CD4-positive, alpha-beta memory T cell (primary cell): ENCODE data around the gene NDUFAF2. TPM values are rescaled to one million over a fixed set of nuclear protein-coding genes. Genes with fewer than 3 reads are reported as not detected.
"Not testable (repeated sequence)": the region's sequence is repeated elsewhere in the genome, so short reads cannot be mapped to it uniquely, and the experiment has no call there.

ENCODE experiments used
- CTCF ChIA-PET: fragments of 350-600 bp; sonication (Branson Sonifier 250); formaldehyde crosslinking; loops from one replicate; lab custom pipeline; 2021; ENCODE audit warnings: inconsistent platforms; ENCODE audit not compliant: partially characterized antibody; lab: Charles Lee
- POLR2A ChIA-PET: fragments of 350-600 bp; sonication (Branson Sonifier 250); formaldehyde crosslinking; loops from one replicate; lab custom pipeline; 2021; ENCODE audit not compliant: partially characterized antibody; lab: Charles Lee
- DNase-seq, 5 donors: peaks; one replicate each; pipeline versions ENCODE4 v3.0.0 to v3.0.0-alpha.2; 2020 to 2022; ENCODE audit warnings: mixed read lengths in 1 of 5
- H3K27ac ChIP-seq: one replicate; pipeline ENCODE4 v1.7.0; 2013; ENCODE audit warnings: low read depth, low read length
- H3K27me3 ChIP-seq: 2 replicates; pipeline ENCODE4 v1.7.0; 2013; ENCODE audit warnings: mild to moderate bottlenecking, low read length, moderate library complexity; ENCODE audit not compliant: insufficient read depth
- H3K36me3 ChIP-seq: 2 replicates; pipeline ENCODE4 v1.7.0; 2013; ENCODE audit warnings: mild to moderate bottlenecking, low read length, moderate library complexity; ENCODE audit not compliant: insufficient read depth
- H3K4me1 ChIP-seq: 2 replicates; pipeline ENCODE4 v1.7.0; 2013; ENCODE audit warnings: mild to moderate bottlenecking, low read length, moderate library complexity; ENCODE audit not compliant: insufficient read depth
- H3K4me3 ChIP-seq, 2 donors: one replicate each; pipeline ENCODE4 v1.7.0; 2013; ENCODE audit warnings: low read length in 2 of 2, mild to moderate bottlenecking in 1 of 2
- H3K9me3 ChIP-seq, 2 donors: one replicate each; pipeline ENCODE4 v1.7.0; 2013; ENCODE audit warnings: low read length in 2 of 2, control low read depth in 1 of 2; ENCODE audit not compliant: control insufficient read depth in 1 of 2
- H3K27ac Mint-ChIP-seq, 7 donors: one replicate each; pipeline ENCODE4 v1.8.0; 2020 to 2021; ENCODE audit warnings: mixed read lengths in 7 of 7, mild to moderate bottlenecking in 6 of 7, inconsistent platforms in 3 of 7, moderate library complexity in 3 of 7
- H3K27me3 Mint-ChIP-seq, 2 donors: one replicate each; pipeline ENCODE4 v1.8.0; 2020 to 2021; ENCODE audit warnings: mixed read lengths in 2 of 2
- H3K36me3 Mint-ChIP-seq, 2 donors: one replicate each; pipeline ENCODE4 v1.8.0; 2020 to 2021; ENCODE audit warnings: mixed read lengths in 2 of 2, inconsistent platforms in 1 of 2, mild to moderate bottlenecking in 1 of 2
- H3K4me1 Mint-ChIP-seq, 4 donors: one replicate each; pipeline ENCODE4 v1.8.0; 2020 to 2021; ENCODE audit warnings: mixed read lengths in 4 of 4, mild to moderate bottlenecking in 1 of 4
- H3K4me3 Mint-ChIP-seq, 8 donors: one replicate each; pipeline ENCODE4 v1.8.0; 2020 to 2021; ENCODE audit warnings: mixed read lengths in 8 of 8, mild to moderate bottlenecking in 7 of 8, moderate library complexity in 6 of 8, inconsistent platforms in 3 of 8
- H3K9me3 Mint-ChIP-seq, 8 donors: one replicate each; pipeline ENCODE4 v1.8.0; 2020 to 2021; ENCODE audit warnings: mixed read lengths in 8 of 8, mild to moderate bottlenecking in 5 of 8, inconsistent platforms in 3 of 8, moderate library complexity in 1 of 8
- intact Hi-C: fragments of 100-400 bp; cut with micrococcal nuclease; formaldehyde crosslinking; loops from one replicate; pipeline ENCODE4 v1.15.1; 2023
- polyA plus RNA-seq, 2 donors: library from polyadenylated mRNA; unstranded; fragments of 300-500 nt; fragmentation: Illumina TruSeq; gene quantifications; one replicate each; pipeline ENCODE4 v1.2.3, GENCODE V29; 2021
- total RNA-seq, 2 experiments: library from RNA; stranded (reverse); gene quantifications; one replicate each; pipeline ENCODE4 v1.2.3, GENCODE V29; 2021

NDUFAF2 gene
- total and polyA plus RNA-seq, 4 experiments from 2014 or later: 14.7 to 44.9 (median 24.8) TPM

DNA sequence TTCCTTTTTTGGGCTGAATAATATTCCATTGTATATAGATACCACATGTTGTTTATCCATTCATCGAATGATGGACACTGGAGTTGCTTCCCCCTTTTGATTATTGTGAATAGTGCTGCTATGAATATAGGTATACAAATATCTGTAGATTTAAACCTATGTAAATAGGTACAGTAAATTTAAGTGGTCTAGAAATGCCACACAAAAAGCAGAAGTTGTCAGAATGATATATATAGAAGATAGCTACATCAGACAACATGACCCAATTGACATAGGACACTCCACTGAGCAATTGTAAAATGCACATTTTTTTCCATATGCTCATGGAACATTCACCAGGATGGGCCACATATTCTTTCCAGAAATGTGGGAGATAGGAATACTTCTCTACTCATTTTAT lies 139.7 kb downstream of the NDUFAF2 start:
- Mint-ChIP-seq H3K27ac (no peak overlapping the region), H3K4me3 (no peak overlapping the region), H3K9me3 (peaks cover 0 to 4% (median 0%) of the 10 kb centered on the region in 8 donors), H3K27me3 (no peaks in the 10 kb centered on the region), H3K36me3 (peaks cover 36 to 49% of the 10 kb centered on the region in 2 donors), H3K4me1 (peaks cover 0 to 2% (median 0%) of the 10 kb centered on the region in 4 donors)
- POLR2A ChIA-PET: no interaction called here
- no peak overlapping the region for H3K27ac ChIP-seq
- H3K27me3 ChIP-seq: no peaks in the 10 kb centered on the region
- H3K4me3 ChIP-seq: no peak overlapping the region
- CTCF ChIA-PET: no interaction called here
- DNase-seq: no peak
- H3K9me3 ChIP-seq: no peaks in the 10 kb centered on the region
- no peaks in the 10 kb centered on the region for H3K36me3 ChIP-seq
- intact Hi-C loops: no loop called here
- no peaks in the 10 kb centered on the region for H3K4me1 ChIP-seq

GRCh38 chr5:61085885-61086284 lies 140.9 kb downstream of the NDUFAF2 start:
- Mint-ChIP-seq H3K9me3 (peaks cover 0 to 4% (median 0%) of the 10 kb centered on the region in 8 donors), H3K27me3 (no peaks in the 10 kb centered on the region), H3K4me3 (no peak overlapping the region), H3K27ac (no peak overlapping the region), H3K4me1 (no peaks in the 10 kb centered on the region), H3K36me3 (peaks cover 36 to 44% of the 10 kb centered on the region in 2 donors)
- ChIA-PET CTCF (no interaction called here), POLR2A (no interaction called here)
- intact Hi-C loops: no loop called here
- Histone ChIP-seq H3K9me3 (no peaks in the 10 kb centered on the region), H3K36me3 (no peaks in the 10 kb centered on the region), H3K4me1 (no peaks in the 10 kb centered on the region), H3K4me3 (no peak overlapping the region), H3K27ac (no peak overlapping the region), H3K27me3 (no peaks in the 10 kb centered on the region)
- no peak for DNase-seq

GRCh38 chr5:61087921-61088320 lies 142.9 kb downstream of the NDUFAF2 start:
- Histone ChIP-seq H3K36me3 (no peaks in the 10 kb centered on the region), H3K27ac (no peak overlapping the region), H3K4me1 (no peaks in the 10 kb centered on the region), H3K9me3 (no peaks in the 10 kb centered on the region), H3K27me3 (no peaks in the 10 kb centered on the region), H3K4me3 (no peak overlapping the region)
- ChIA-PET CTCF (no interaction called here), POLR2A (no interaction called here)
- H3K4me3 Mint-ChIP-seq: no peak overlapping the region
- peaks cover 38 to 48% of the 10 kb centered on the region in 2 donors for H3K36me3 Mint-ChIP-seq
- H3K4me1 Mint-ChIP-seq: no peaks in the 10 kb centered on the region
- H3K27ac Mint-ChIP-seq: no peak overlapping the region
- intact Hi-C loops: no loop called here
- peaks cover 0 to 11% (median 4%) of the 10 kb centered on the region in 8 donors for H3K9me3 Mint-ChIP-seq
- no peak for DNase-seq
- no peaks in the 10 kb centered on the region for H3K27me3 Mint-ChIP-seq

- H3K4me1 Mint-ChIP-seq: no peaks in the 10 kb centered on the region
- H3K36me3 ChIP-seq: no peaks in the 10 kb centered on the region
- no peaks in the 10 kb centered on the region for H3K9me3 ChIP-seq
- H3K9me3 Mint-ChIP-seq: peaks cover 0 to 11% (median 4%) of the 10 kb centered on the region in 8 donors
- DNase-seq: no peak
- no peak overlapping the region for H3K4me3 Mint-ChIP-seq
- no peak overlapping the region for H3K4me3 ChIP-seq
- intact Hi-C loops: no loop called here
- H3K4me1 ChIP-seq: no peaks in the 10 kb centered on the region
- no peaks in the 10 kb centered on the region for H3K27me3 ChIP-seq
- H3K27ac ChIP-seq: no peak overlapping the region
- CTCF ChIA-PET: no interaction called here
- POLR2A ChIA-PET: no interaction called here
- H3K27me3 Mint-ChIP-seq: no peaks in the 10 kb centered on the region
- H3K36me3 Mint-ChIP-seq: peaks cover 42 to 49% of the 10 kb centered on the region in 2 donors
- H3K27ac Mint-ChIP-seq: no peak overlapping the region
These were observed 144.3 kb downstream of the NDUFAF2 start for GRCh38 chr5:61089351-61089750.

DNA sequence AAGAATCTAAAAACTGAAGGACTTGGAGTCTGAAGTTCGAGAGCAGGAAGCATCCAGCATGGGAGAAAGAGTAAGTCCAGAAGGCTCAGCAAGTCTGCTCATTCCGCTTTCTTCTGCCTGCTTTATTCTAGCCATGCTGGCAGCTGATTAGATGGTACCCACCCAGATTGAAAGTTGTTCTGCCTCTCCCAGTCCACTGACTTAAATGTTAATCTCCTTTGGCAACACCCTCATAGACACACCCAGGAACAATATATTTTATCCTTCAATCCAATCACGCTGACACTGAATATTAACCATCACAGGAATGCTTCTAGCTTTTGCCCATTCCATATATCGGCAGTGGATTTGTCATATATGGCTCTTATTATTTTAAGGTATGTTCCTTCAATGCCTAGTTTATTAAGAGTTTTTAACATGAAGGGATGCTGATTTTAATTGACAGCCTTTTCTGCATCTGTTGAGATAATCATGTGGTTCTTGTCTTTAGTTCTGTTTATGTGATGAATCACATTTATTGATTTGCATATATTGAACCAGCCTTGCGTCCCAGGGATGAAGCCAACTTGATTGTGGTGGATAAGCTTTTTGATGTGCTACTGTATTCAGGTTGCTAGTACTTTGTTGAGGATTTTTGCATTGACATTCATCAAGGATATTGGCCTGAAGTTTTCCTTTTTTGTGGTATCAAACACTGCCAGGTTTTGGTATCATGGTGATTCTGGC lies 148.2 kb downstream of the NDUFAF2 start:
- H3K27ac ChIP-seq, POLR2A ChIA-PET, intact Hi-C loops, H3K4me3 Mint-ChIP-seq, H3K27me3 Mint-ChIP-seq, H3K27ac Mint-ChIP-seq, H3K4me1 Mint-ChIP-seq, CTCF ChIA-PET, DNase-seq, H3K4me3 ChIP-seq, H3K36me3 ChIP-seq, H3K9me3 ChIP-seq, H3K4me1 ChIP-seq, H3K27me3 ChIP-seq: not testable (repeated sequence)
- Mint-ChIP-seq H3K9me3 (peaks cover 0 to 11% (median 4%) of the 10 kb centered on the region in 8 donors), H3K36me3 (peaks cover 25 to 34% of the 10 kb centered on the region in 2 donors)

DNA sequence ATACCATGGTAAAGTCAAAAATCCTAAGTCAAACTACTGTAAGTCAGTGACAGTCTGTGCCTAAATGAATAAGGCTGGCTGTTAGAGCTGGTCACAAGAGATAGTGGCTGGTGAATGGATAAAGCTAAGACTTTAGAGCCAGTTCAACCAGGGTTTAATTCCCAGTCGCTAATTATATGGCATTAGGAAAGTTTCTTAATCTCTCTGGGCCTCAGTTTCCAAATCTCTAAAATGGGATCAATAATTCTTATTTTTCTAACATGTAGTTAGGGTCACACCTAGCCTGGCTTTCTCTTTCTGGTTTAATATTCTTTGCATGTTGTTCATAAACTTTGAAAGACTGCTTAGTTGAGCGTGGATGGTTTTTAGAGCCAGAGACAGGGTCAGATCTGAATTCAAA lies 152.5 kb downstream of the NDUFAF2 start:
- CTCF ChIA-PET: no interaction called here
- no peak overlapping the region for H3K27ac Mint-ChIP-seq
- no peaks in the 10 kb centered on the region for H3K9me3 ChIP-seq
- H3K36me3 Mint-ChIP-seq: peaks cover 41 to 44% of the 10 kb centered on the region in 2 donors
- H3K4me3 Mint-ChIP-seq: no peak overlapping the region
- POLR2A ChIA-PET: no interaction called here
- H3K36me3 ChIP-seq: no peaks in the 10 kb centered on the region
- H3K9me3 Mint-ChIP-seq: peaks cover 0 to 12% (median 5%) of the 10 kb centered on the region in 8 donors
- no peak overlapping the region for H3K27ac ChIP-seq
- DNase-seq: no peak
- no peaks in the 10 kb centered on the region for H3K27me3 ChIP-seq
- H3K4me1 ChIP-seq: no peaks in the 10 kb centered on the region
- H3K4me3 ChIP-seq: no peak overlapping the region
- intact Hi-C loops: no loop called here
- no peaks in the 10 kb centered on the region for H3K4me1 Mint-ChIP-seq
- H3K27me3 Mint-ChIP-seq: no peaks in the 10 kb centered on the region

- Mint-ChIP-seq H3K9me3 (peaks cover 0 to 16% (median 6%) of the 10 kb centered on the region in 8 donors), H3K27me3 (no peaks in the 10 kb centered on the region), H3K27ac (no peak overlapping the region), H3K36me3 (peaks cover 37 to 43% of the 10 kb centered on the region in 2 donors), H3K4me1 (no peaks in the 10 kb centered on the region), H3K4me3 (no peak overlapping the region)
- no peaks in the 10 kb centered on the region for H3K4me1 ChIP-seq
- H3K36me3 ChIP-seq: no peaks in the 10 kb centered on the region
- no peak for DNase-seq
- no peaks in the 10 kb centered on the region for H3K27me3 ChIP-seq
- ChIA-PET POLR2A (no interaction called here), CTCF (no interaction called here)
- H3K4me3 ChIP-seq: no peak overlapping the region
- intact Hi-C loops: no loop called here
- no peak overlapping the region for H3K27ac ChIP-seq
- H3K9me3 ChIP-seq: no peaks in the 10 kb centered on the region
These were observed 153.4 kb downstream of the NDUFAF2 start for GRCh38 chr5:61098251-61098995.
